NCI-H345 treated with DMSO at 0.1 percent for 48 hours (cell line): ENCODE data around the gene ERC2.

Experiments
- DNase-seq: peaks from one replicate; lab custom pipeline; 2025; ENCODE audit not compliant: unreplicated experiment; lab: John Stamatoyannopoulos, UW

Gene ERC2

DNA sequence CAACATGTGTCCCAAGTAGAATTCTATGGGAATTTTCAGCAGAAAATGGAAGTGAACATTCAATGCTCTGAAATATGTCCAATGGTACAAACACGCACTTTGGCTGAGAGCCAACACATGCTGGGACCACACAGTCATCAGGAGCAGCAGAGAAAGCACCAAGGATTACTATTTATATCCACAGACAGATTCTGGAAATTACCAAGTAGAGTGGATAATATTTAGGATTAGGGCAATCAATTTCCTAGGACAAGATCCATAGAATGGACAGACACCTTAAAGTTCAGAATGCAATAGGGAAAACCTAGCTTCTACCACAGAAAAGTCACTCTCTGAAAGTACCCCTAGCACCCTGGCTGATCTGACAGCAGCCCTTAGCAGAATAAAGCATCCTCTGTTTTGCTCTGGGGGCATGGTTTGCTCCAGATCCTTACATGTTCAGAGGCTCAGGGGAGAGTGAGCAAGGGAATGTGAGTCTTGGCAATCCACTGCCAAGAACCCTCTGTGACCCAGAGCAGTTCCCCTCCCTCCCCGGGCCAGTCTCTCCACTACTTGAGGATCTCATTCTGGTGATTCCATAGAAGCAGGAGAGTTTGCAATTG is 775.2 kb downstream of the ERC2 start:
- DNase-seq = peak; percentile 3

DNA sequence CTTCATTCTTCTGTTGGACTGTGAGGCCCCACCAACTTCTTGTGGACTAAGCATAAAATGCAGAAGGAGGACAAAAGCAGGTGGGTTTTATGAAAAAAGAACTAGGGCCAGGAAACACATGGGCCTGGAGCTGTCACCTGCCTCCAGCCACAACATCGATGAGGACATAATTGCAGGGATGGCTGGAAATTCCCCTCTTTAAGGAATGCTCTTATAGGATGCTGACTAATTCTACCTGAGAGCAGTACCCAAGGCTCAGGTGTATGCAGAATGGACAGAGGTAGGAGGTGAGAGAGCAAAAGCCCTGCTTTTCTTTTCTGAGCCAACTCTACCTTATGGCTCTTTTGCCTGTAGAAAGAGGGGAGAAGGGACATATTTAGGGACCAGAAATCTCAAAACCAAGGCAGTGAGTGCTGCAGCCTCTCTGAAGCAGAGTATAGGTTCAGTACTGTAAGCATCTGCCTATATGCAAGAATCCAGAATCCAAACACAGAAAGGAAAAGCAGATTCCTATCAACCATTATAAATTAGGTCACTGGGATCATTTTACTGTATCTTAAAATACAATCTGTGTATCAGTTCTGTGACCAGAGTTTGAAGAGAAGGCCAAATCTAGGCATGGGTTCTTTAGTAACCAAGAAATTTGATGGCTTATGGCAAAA is 775.8 kb downstream of the ERC2 start:
- DNase-seq = no peak

- no peak for DNase-seq
Measured at GRCh38 chr3:55691141-55691540, 777.1 kb downstream of the ERC2 start.

- peak; percentile 15 for DNase-seq
Measured at GRCh38 chr3:55690726-55691125, 777.5 kb downstream of the ERC2 start.

- no peak for DNase-seq
Measured at GRCh38 chr3:55690177-55690576, 778.1 kb downstream of the ERC2 start.

- no peak for DNase-seq
Measured at GRCh38 chr3:55688154-55688553, 780.1 kb downstream of the ERC2 start.

DNA sequence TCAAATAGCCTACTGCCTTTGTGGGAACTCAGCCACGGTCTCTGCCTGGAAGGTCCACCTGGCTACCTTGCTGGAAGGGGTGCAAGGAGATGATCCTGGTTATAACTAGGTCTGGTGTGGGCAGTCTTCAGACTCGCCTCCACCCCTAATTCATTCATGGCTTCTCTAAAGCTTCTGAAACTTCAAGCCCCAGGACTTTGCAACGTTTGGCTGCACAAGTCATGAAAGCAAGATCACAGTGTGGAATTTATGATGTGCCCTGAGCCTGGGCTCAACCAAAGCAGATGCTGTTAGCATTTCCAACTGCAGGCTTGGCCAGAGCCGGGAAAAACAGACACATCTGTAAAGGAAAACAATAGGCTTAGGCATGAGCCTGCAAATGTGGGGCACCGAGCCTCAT is 780.7 kb downstream of the ERC2 start:
- DNase-seq = no peak

DNA sequence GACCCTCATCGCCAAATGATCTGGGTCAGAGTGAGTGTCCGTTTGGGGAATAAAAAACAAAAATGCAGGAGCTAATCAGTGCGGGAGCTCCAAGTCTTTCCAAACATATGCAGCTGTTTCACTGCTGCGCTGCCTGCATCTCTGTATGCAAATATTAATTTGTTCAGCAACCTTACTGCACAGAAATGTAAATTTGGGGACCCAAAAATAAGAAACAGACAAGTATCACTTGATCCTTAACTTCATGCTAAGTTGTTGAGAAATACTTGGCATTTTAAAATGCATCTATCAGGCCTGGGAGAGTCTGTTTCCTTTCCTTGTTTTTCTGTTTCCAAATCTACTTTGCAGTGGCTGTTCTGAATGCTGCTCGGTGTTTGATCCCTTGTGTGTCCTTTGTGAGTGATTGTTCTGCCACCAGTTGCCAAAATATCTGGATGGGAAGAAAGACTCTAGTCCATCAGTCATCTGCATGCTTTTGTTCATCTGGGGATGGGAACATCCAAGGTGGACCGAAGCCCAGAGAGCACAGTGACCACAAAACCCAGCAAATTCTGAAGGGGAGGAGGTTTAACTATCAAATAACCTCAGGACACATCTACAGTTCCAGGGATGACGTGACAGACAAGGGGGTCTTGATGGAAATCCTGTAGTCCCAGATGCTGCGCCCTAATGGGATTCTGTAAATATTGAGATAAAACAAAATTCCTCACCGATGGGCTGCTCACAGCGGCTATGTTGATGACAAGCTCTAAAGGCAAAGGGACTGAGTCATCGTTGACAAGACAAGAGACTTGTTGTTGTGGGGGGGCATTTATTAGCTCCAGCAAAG is 781.6 kb downstream of the ERC2 start:
- DNase-seq = no peak

- no peak for DNase-seq
Measured at GRCh38 chr3:55683666-55684270, 784.5 kb downstream of the ERC2 start.

- no peak for DNase-seq
Measured at GRCh38 chr3:55682461-55682860, 785.8 kb downstream of the ERC2 start.

- no peak for DNase-seq
Measured at GRCh38 chr3:55678546-55679216, 789.6 kb downstream of the ERC2 start.

DNA sequence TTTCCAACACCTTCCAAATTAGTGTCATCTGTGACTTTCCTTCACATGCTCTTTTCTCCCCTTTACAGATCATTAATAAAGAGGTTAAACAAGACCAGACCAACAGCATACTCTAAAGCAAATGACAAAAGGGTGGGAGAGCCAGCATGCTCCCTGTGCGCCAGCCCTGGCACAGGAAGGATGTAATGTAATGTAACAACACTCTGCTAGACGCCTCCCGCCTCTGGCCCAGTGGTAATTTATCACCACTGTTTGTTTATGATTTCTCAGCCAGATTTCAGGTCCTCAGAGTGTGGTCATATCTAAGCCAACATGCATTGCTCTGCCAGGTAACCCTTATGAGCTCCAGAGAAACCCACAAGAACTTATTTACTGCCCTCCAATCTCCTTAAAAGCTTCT is 791.6 kb downstream of the ERC2 start:
- DNase-seq = no peak

DNA sequence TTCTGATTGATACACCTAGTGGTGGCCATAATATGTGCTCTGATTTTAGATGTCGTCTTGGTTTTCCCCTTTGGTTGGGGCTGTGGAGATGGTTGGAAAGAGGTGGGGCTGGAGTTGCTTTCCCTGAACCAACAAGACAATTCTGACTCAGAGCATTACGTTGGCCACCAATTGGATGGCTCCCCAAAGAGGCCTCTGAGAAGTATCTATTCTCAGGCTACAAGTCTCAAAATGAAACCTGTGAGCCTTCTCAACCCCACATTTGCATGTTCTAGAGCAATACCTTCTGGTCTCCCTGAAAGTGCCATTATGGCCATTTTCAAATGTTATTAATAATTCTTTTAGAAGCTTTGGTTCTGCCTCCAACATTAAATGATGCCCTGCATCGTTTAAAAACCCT is 792.8 kb downstream of the ERC2 start:
- DNase-seq = no peak

DNA sequence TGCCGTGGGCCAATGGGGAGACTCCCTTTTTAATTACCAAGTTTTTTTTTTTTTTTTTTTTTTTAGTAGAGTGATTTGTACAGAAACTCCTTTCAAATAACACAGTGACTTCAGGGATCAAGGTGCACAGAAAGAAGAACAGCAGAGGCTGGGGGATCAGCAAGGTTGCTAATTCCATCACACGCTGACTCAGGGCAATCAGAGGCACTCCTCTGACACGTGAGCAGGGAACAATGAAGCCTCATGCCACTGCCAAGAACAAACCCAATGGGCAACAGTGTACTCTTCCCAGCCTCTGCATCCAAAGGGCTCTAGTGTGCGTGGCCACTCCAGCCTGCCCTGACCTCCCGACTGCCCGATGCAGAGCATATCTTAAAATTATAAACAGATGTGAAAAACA is 794.5 kb downstream of the ERC2 start:
- DNase-seq = no peak

GRCh38 chr3:55669133-55669532 is 799.1 kb downstream of the ERC2 start:
- no peak for DNase-seq

GRCh38 chr3:55668359-55668758 is 799.9 kb downstream of the ERC2 start:
- no peak for DNase-seq

DNA sequence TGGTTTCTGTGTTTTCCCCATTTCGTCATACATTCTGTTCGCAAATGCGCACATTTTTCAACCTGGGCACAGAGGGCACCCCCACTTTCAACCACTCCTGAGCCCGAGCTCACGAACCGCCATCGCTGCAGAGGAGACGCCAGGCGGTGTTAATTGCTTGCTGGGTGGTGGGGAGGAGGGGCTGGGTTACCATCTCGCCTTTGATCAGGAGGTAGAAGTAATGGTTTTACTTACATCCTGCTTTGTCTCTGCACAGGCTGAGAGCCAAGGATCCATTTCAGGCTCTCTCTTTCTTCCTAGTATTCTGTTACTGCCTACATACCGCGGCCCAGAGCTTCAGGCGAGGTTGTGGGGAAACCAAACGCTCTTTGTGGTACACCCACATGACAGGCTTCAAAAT is 803.9 kb downstream of the ERC2 start:
- DNase-seq = no peak

DNA sequence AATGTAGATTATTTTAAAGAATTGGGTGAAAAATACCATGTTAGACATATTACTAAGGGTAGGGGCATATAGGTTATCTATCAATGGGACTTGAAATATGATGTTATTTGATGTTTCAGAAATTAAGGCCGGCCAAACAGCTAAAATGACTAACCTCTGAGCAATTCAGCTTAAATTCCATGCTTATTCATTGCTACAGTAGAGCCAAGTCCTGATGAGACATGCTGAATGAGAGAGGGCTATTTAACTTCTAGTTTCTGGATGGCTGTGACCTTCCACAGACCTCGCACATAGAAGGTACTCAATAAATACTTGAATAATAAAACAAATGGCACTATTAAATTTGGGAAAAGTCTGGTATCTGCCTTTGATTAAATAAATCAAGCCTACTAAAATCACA is 805.6 kb downstream of the ERC2 start:
- DNase-seq = no peak

DNA sequence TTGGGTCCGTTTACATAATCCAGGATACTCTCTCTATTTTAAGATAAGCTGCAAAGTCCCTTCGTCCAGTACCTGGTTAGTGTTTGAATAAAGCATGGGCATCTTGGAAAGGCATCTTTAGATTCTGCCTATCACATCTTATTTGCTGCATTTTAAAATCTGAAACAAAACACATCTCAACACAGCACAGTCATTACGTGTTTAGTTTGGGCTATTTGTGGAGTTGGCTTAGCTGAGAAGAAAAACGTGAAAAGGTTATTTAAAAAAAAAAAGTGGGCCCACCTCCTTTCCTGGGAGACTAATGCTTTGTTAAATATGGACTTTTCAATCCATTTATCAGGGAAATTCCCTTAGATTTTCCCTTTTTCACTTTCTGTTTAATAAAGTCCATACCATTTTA is 806.7 kb downstream of the ERC2 start:
- no peak for DNase-seq

GRCh38 chr3:55661141-55661540 is 807.1 kb downstream of the ERC2 start:
- no peak for DNase-seq

DNA sequence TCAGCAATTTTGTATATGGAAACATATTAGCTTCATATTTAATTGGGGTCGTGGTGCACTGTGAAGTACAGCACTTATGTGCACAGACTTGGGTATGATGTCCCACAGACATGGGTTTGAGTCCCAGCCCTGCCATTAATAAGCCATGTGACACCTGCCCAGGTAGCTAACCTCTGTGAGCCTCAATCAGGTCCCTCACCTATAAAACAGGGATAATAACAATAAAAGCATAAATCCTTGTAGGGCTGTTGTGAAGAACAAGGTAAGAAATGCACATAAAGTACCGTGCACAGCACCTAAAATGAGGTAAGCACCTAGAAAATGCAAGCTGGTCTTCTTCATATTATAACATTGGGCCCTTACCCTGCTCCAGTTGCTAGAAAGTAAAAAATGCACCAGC is 807.6 kb downstream of the ERC2 start:
- no peak for DNase-seq
